Activated gamma-delta T cell (primary cell): ENCODE measurements around the gene PARN.

Source experiments
- DNase-seq: peaks from one replicate; lab custom pipeline; 2025; lab: John Stamatoyannopoulos, UW

Gene PARN

GRCh38 chr16:14499110-14499509, 130.9 kb downstream of the PARN start:
- no peak for DNase-seq

GRCh38 chr16:14497245-14498082, 132.6 kb downstream of the PARN start:
- DNase-seq: no peak

GRCh38 chr16:14496786-14497185, 133.3 kb downstream of the PARN start:
- no peak for DNase-seq

GRCh38 chr16:14496047-14496770, 133.9 kb downstream of the PARN start:
- no peak for DNase-seq

- DNase-seq: no peak
These were observed 134.6 kb downstream of the PARN start for GRCh38 chr16:14495213-14496046.

GRCh38 chr16:14494396-14494966, 135.6 kb downstream of the PARN start:
- DNase-seq: no peak

GRCh38 chr16:14493791-14494190, 136.3 kb downstream of the PARN start:
- no peak for DNase-seq

- DNase-seq: no peak
These were observed 137.4 kb downstream of the PARN start for GRCh38 chr16:14492614-14493013.

GRCh38 chr16:14491861-14492529, 138.1 kb downstream of the PARN start:
- no peak for DNase-seq

- DNase-seq: no peak
These were observed 139.8 kb downstream of the PARN start for GRCh38 chr16:14490235-14490634.

- no peak for DNase-seq
These were observed 140.6 kb downstream of the PARN start for GRCh38 chr16:14489460-14489859.

GRCh38 chr16:14487579-14487978, 142.5 kb downstream of the PARN start:
- DNase-seq: no peak

- DNase-seq: no peak
These were observed 143.3 kb downstream of the PARN start for GRCh38 chr16:14486520-14487303.

- no peak for DNase-seq
These were observed 144.1 kb downstream of the PARN start for GRCh38 chr16:14485811-14486519.

- DNase-seq: no peak
These were observed 144.9 kb downstream of the PARN start for GRCh38 chr16:14485121-14485551.

GRCh38 chr16:14483819-14484385, 146.2 kb downstream of the PARN start:
- DNase-seq: no peak

- DNase-seq: no peak
These were observed 153.9 kb downstream of the PARN start for GRCh38 chr16:14476183-14476582.

- no peak for DNase-seq
These were observed 154.5 kb downstream of the PARN start for GRCh38 chr16:14475370-14476139.

- no peak for DNase-seq
These were observed 156.6 kb downstream of the PARN start for GRCh38 chr16:14473488-14473887.
